HepG2 (cell line): ENCODE measurements around the gene WNT16. TPM values are rescaled to one million over a fixed set of nuclear protein-coding genes. Genes with fewer than 3 reads are reported as not detected.

Source experiments
- ATAC-seq: fragments of 200-7000 bp; cut with Tn5 transposase; 3 replicates; pipeline ENCODE4 v1.9.1; 2020; ENCODE audit warnings: mild to moderate bottlenecking, moderate library complexity
- BruUV-seq: library from RNA; stranded (reverse); fragments of 400-500 nt; replicated peaks from 2 replicates; lab custom pipeline; 2021; lab: Mats Ljungman, UMichigan
- CTCF ChIA-PET: fragments of 300-600 bp; formaldehyde crosslinking; extraction: SDS; loops from one replicate; lab custom pipeline; 2021; ENCODE audit warnings: low total read pairs, inconsistent platforms, low intra/inter-chr PET ratio; lab: Yijun Ruan, JAX
- POLR2A ChIA-PET: fragments of 350-600 bp; sonication (Branson Sonifier 250); formaldehyde crosslinking; loops from one replicate; lab custom pipeline; 2020; ENCODE audit warnings: antibody characterized with exemption, inconsistent platforms; lab: Yijun Ruan, JAX
- DNase-seq: peaks from one replicate; pipeline ENCODE4 v3.0.0-alpha.2; 2015; ENCODE audit warnings: low spot score
- FAIRE-seq: peaks from 3 replicates; lab custom pipeline; 2011; peaks lifted over from hg19 to GRCh38; lab: Jason Lieb, UNC
- H2AFZ ChIP-seq: one replicate; pipeline ENCODE4 v1.6.1; 2011; ENCODE audit warnings: low read length, inconsistent platforms
- H3K27ac ChIP-seq: fragments of 300-600 bp; 3 replicates; pipeline ENCODE4 v1.8.0; 2011; ENCODE audit warnings: mixed run types, mild to moderate bottlenecking, mixed read lengths, low read length, inconsistent platforms; ENCODE audit not compliant: insufficient read depth; ENCODE audit errors: extremely low read length
- H3K27me3 ChIP-seq, 2 experiments: fragments of 200-600 bp in 1 of 2; 2 replicates in 1 of 2; 3 replicates in 1 of 2; pipeline versions ENCODE4 v1.6.0 to v1.8.0; 2011; ENCODE audit warnings: low read length in 2 of 2, mild to moderate bottlenecking in 2 of 2, moderate library complexity in 2 of 2, inconsistent platforms in 1 of 2; ENCODE audit not compliant: insufficient read depth in 2 of 2, control insufficient read depth in 1 of 2
- H3K36me3 ChIP-seq, 2 experiments: fragments of 200-600 bp in 1 of 2; replicated peaks in 1 of 2; 2 replicates in 1 of 2; 3 replicates in 1 of 2; pipeline versions ENCODE4 v1.5.1 to v1.8.0; 2011; ENCODE audit warnings: low read length in 2 of 2, inconsistent platforms in 1 of 2; ENCODE audit not compliant: insufficient read depth in 2 of 2, control insufficient read depth in 1 of 2
- H3K4me1 ChIP-seq: 2 replicates; pipeline ENCODE4 v1.5.1; 2012; ENCODE audit warnings: low read length, inconsistent platforms; ENCODE audit not compliant: insufficient read depth
- H3K4me2 ChIP-seq: 2 replicates; pipeline ENCODE4 v1.6.0; 2011; ENCODE audit warnings: low read depth, low read length, inconsistent platforms
- H3K4me3 ChIP-seq, 3 experiments: fragments of 200-600 bp in 1 of 3; sonication (generic), shearing (Covaris generic) in 1 of 3; replicated peaks in 1 of 3; 2 replicates each; pipeline ENCODE4 v1.5.1; 2011 to 2016; ENCODE audit warnings: low read length in 3 of 3, inconsistent platforms in 2 of 3, low read depth in 2 of 3, mild to moderate bottlenecking in 2 of 3, control low read depth in 1 of 3, mixed read lengths in 1 of 3; ENCODE audit not compliant: insufficient read depth in 1 of 3
- H3K79me2 ChIP-seq: one replicate; pipeline ENCODE4 v1.6.1; 2011; ENCODE audit warnings: low read length, inconsistent platforms; ENCODE audit not compliant: insufficient read depth
- H3K9ac ChIP-seq: 2 replicates; pipeline ENCODE4 v1.6.0; 2011; ENCODE audit warnings: mild to moderate bottlenecking, low read depth, low read length, inconsistent platforms; ENCODE audit not compliant: insufficient read depth
- H3K9me3 ChIP-seq: 2 replicates; pipeline ENCODE4 v1.5.1; 2012; ENCODE audit warnings: mild to moderate bottlenecking, low read length
- H4K20me1 ChIP-seq: 2 replicates; pipeline ENCODE4 v1.6.0; 2011; ENCODE audit warnings: inconsistent platforms, mild to moderate bottlenecking, low read length, moderate library complexity; ENCODE audit not compliant: insufficient read depth
- HMGA1 ChIP-seq: sonication (generic); formaldehyde crosslinking; conservative IDR thresholded peaks from 2 replicates; pipeline ENCODE4 v1.4.0; 2020; ENCODE audit warnings: missing genetic modification reagents
- HOXD1 ChIP-seq: sonication (generic); formaldehyde crosslinking; IDR thresholded peaks from 2 replicates; pipeline ENCODE4 v1.5.0; 2020; ENCODE audit warnings: missing genetic modification reagents
- POGZ ChIP-seq: sonication (generic); formaldehyde crosslinking; IDR thresholded peaks from 2 replicates; pipeline ENCODE4 v1.4.0; 2020; ENCODE audit warnings: mild to moderate bottlenecking, missing genetic modification reagents
- RFX3 ChIP-seq: IDR thresholded peaks from 2 replicates; pipeline ENCODE4 v1.6.1; 2016; ENCODE audit warnings: missing biosample characterization, missing genetic modification reagents
- TMF1 ChIP-seq: sonication (generic); formaldehyde crosslinking; IDR thresholded peaks from 2 replicates; pipeline ENCODE4 v1.8.1; 2022; ENCODE audit warnings: low read depth, missing genetic modification reagents
- ZFP36 ChIP-seq: fragments of 150-350 bp; IDR thresholded peaks from 2 replicates; pipeline ENCODE4 v1.6.1; 2018; ENCODE audit warnings: borderline replicate concordance, low read length, low read depth; ENCODE audit not compliant: partially characterized antibody
- ZNF552 ChIP-seq: sonication (generic); formaldehyde crosslinking; IDR thresholded peaks from 2 replicates; pipeline ENCODE4 v1.9.0; 2022; ENCODE audit warnings: missing genetic modification reagents, mild to moderate bottlenecking, borderline replicate concordance
- WGBS: methylation state at CpG from one replicate; pipeline ENCODE4 v1.1.6; 2017; ENCODE audit warnings: low lambda C conversion rate; 5-methylcytosine and 5-hydroxymethylcytosine counted together
- in situ Hi-C: cut with HindIII; loops from 2 replicates; pipeline ENCODE4 v1.10.0; 2017; ENCODE audit warnings: low pct_unique_long_range_greater_than_20kb; ENCODE audit not compliant: extremely low pct_ligation_motif_present
- intact Hi-C: fragments of 100-400 bp; cut with micrococcal nuclease; formaldehyde crosslinking; loops from one replicate; pipeline ENCODE4 v1.10.0; 2022; ENCODE audit not compliant: unreplicated experiment
- polyA plus RNA-seq, 8 experiments: library from polyadenylated mRNA; depleted of rRNA in 3 of 8; stranded (reverse) in 7 of 8; unstranded in 1 of 8; fragments of >200 nt; fragmentation: Illumina TruSeq in 4 of 8; extraction: Trizol in 4 of 8; gene quantifications; 2 replicates each; pipeline versions ENCODE4 v1.2.1 to v1.2.3, GENCODE V29; 2011 to 2016; ENCODE audit warnings: low read depth in 4 of 8, missing spikeins in 1 of 8, mixed read lengths in 1 of 8; ENCODE audit not compliant: insufficient read depth in 1 of 8
- total RNA-seq, 5 experiments: library from RNA; depleted of rRNA; stranded (reverse); fragments of >200 nt; fragmentation: Illumina TruSeq; extraction: Trizol; gene quantifications; 2 replicates each; pipeline ENCODE4 v1.2.3, GENCODE V29; 2016; ENCODE audit warnings: low read depth in 1 of 5
- TF ChIP-seq, protein P1 (sequence below): sonication (generic); formaldehyde crosslinking; IDR thresholded peaks from 2 replicates; pipeline ENCODE4 v1.4.0; 2020; ENCODE audit warnings: missing genetic modification reagents, borderline replicate concordance
- TF ChIP-seq, protein P2 (sequence below): sonication (generic); formaldehyde crosslinking; IDR thresholded peaks from 2 replicates; pipeline ENCODE4 v1.5.0; 2020; ENCODE audit warnings: missing genetic modification reagents

Gene WNT16
- total and polyA plus RNA-seq, 2 of the 13 experiments (the other 11 are each of a cell fraction or from before 2014, with no cell fraction given), result not detected

DNA sequence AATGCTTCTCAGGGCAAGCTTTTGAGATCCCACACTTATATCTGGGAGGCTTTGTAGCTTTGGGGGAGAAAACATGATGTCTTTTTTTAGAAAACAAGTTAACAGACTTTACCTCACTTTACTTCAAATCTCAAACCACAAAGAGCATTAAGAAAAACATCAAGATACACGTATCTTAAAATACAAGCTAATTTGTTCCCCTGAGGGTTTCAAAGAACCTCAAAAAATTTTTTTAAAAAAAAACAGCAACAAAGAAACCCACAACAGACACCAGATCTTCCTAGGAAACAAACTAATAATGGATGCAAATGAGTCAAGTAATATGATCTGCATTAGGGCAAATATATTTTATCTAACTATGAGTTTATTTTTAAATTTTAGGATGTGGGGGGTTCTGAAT, 42.6 kb downstream of the WNT16 start:
- POLR2A ChIA-PET, result no interaction called here
- WGBS, result 97% methylated on average over 1 of the region's 1 CpG
- Histone ChIP-seq H3K27me3 (no peaks in the 10 kb centered on the region), H4K20me1 (no peaks in the 10 kb centered on the region), H3K4me1 (no peaks in the 10 kb centered on the region), H3K27ac (no peak overlapping the region), H3K9me3 (no peaks in the 10 kb centered on the region), H3K9ac (no peak overlapping the region), H2AFZ (no peak overlapping the region), H3K4me2 (no peak overlapping the region), H3K36me3 (peaks cover 2 to 24% of the 10 kb centered on the region in 2 experiments; a peak in 3 of 5 replicates), H3K4me3 (no peak overlapping the region), H3K79me2 (no peaks in the 10 kb centered on the region)
- intact Hi-C loops (no loop called here), in situ Hi-C loops (no loop called here)
- no peak for TF ChIP-seq POGZ (CRISPR knock-in tag)
- no peak for TF ChIP-seq HMGA1 (CRISPR knock-in tag)
- no peak for TF ChIP-seq HOXD1 (CRISPR knock-in tag)
- TF ChIP-seq, protein P1, sequence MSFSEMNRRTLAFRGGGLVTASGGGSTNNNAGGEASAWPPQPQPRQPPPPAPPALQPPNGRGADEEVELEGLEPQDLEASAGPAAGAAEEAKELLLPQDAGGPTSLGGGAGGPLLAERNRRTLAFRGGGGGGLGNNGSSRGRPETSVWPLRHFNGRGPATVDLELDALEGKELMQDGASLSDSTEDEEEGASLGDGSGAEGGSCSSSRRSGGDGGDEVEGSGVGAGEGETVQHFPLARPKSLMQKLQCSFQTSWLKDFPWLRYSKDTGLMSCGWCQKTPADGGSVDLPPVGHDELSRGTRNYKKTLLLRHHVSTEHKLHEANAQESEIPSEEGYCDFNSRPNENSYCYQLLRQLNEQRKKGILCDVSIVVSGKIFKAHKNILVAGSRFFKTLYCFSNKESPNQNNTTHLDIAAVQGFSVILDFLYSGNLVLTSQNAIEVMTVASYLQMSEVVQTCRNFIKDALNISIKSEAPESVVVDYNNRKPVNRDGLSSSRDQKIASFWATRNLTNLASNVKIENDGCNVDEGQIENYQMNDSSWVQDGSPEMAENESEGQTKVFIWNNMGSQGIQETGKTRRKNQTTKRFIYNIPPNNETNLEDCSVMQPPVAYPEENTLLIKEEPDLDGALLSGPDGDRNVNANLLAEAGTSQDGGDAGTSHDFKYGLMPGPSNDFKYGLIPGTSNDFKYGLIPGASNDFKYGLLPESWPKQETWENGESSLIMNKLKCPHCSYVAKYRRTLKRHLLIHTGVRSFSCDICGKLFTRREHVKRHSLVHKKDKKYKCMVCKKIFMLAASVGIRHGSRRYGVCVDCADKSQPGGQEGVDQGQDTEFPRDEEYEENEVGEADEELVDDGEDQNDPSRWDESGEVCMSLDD (CRISPR knock-in tag), result no peak
- CTCF ChIA-PET, result no interaction called here
- no peak for ATAC-seq
- FAIRE-seq, result no peak
- no TSS peak for BruUV-seq
- DNase-seq, result no peak

DNA sequence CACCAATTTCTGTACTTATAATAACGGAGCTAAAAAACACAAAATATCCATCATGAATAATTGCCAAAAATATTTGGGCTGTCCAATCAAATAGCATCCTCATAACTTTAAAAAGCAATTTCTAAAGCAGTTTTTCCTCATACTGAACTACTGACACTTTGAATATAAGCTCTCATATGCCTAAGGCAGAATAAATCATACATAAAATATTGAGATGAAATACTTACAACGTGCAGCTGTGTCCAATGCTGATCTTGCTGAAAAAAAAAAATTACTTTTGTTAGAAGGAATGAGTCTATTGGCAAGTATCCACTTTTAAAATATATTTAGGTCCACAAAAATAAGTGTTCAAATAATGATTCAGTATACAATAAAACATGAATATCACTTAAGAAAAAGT, 43.1 kb downstream of the WNT16 start:
- CTCF ChIA-PET, result no interaction called here
- DNase-seq (no peak), ATAC-seq (no peak), FAIRE-seq (no peak)
- H3K27me3 ChIP-seq, result no peaks in the 10 kb centered on the region
- in situ Hi-C loops, result no loop called here
- H2AFZ ChIP-seq, result no peak overlapping the region
- POLR2A ChIA-PET, result no interaction called here
- BruUV-seq, result no TSS peak
- intact Hi-C loops, result no loop called here
- peaks cover 2 to 24% of the 10 kb centered on the region in 2 experiments; a peak in 3 of 5 replicates for H3K36me3 ChIP-seq
- no peaks in the 10 kb centered on the region for H3K79me2 ChIP-seq
- H4K20me1 ChIP-seq, result no peaks in the 10 kb centered on the region
- no peak overlapping the region for H3K4me2 ChIP-seq
- no peaks in the 10 kb centered on the region for H3K9me3 ChIP-seq
- TF ChIP-seq RFX3 (no peak), ZFP36 (no peak), ZNF552 (CRISPR knock-in tag) (no peak), TMF1 (CRISPR knock-in tag) (no peak)
- TF ChIP-seq, protein P2, sequence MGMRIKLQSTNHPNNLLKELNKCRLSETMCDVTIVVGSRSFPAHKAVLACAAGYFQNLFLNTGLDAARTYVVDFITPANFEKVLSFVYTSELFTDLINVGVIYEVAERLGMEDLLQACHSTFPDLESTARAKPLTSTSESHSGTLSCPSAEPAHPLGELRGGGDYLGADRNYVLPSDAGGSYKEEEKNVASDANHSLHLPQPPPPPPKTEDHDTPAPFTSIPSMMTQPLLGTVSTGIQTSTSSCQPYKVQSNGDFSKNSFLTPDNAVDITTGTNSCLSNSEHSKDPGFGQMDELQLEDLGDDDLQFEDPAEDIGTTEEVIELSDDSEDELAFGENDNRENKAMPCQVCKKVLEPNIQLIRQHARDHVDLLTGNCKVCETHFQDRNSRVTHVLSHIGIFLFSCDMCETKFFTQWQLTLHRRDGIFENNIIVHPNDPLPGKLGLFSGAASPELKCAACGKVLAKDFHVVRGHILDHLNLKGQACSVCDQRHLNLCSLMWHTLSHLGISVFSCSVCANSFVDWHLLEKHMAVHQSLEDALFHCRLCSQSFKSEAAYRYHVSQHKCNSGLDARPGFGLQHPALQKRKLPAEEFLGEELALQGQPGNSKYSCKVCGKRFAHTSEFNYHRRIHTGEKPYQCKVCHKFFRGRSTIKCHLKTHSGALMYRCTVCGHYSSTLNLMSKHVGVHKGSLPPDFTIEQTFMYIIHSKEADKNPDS (CRISPR knock-in tag), result no peak
- 95% methylated on average over 2 of the region's 2 CpGs for WGBS
- H3K4me1 ChIP-seq, result no peaks in the 10 kb centered on the region
- H3K4me3 ChIP-seq, result no peak overlapping the region
- no peak overlapping the region for H3K9ac ChIP-seq
- H3K27ac ChIP-seq, result no peak overlapping the region
